HL-60 (cell line): Measurements from ENCODE around the gene FTO.

Experiments used
- DNase-seq, 2 experiments: peaks; one replicate each; pipeline ENCODE4 v3.0.0-alpha.2; 2010 to 2020; ENCODE audit warnings: low read depth in 1 of 2, low spot score in 1 of 2
- H3K27ac ChIP-seq: fragments of 250-450 bp; sonication (Bioruptor Pico); replicated peaks from 2 replicates; pipeline ENCODE4 v1.5.1; 2020; ENCODE audit warnings: mild to moderate bottlenecking, moderate library complexity
- H3K27me3 ChIP-seq: fragments of 250-450 bp; sonication (Bioruptor Pico); 2 replicates; pipeline ENCODE4 v1.5.1; 2021; ENCODE audit warnings: mild to moderate bottlenecking, moderate library complexity; ENCODE audit not compliant: insufficient read depth, poor library complexity, severe bottlenecking
- H3K4me3 ChIP-seq: replicated peaks from 2 replicates; pipeline ENCODE4 v1.5.1; 2011; ENCODE audit warnings: mild to moderate bottlenecking, control low read depth, low read length; ENCODE audit not compliant: insufficient read depth
- CTCF ChIP-seq: IDR thresholded peaks from one replicate; pipeline ENCODE4 v1.5.1; 2011; ENCODE audit warnings: low read length, control low read depth, inconsistent platforms; ENCODE audit not compliant: insufficient read depth
- GABPA ChIP-seq: IDR thresholded peaks from 2 replicates; pipeline ENCODE4 v1.6.1; 2012; ENCODE audit warnings: low read depth
- POLR2AphosphoS5 ChIP-seq: IDR thresholded peaks from 2 replicates; pipeline ENCODE4 v1.6.1; 2012; ENCODE audit warnings: low read depth
- REST ChIP-seq: IDR thresholded peaks from 2 replicates; pipeline ENCODE4 v1.6.1; 2012; ENCODE audit warnings: low read depth; ENCODE audit not compliant: insufficient replicate concordance
- SPI1 ChIP-seq: IDR thresholded peaks from 2 replicates; pipeline ENCODE4 v1.6.1; 2012; ENCODE audit warnings: low read depth, mild to moderate bottlenecking, borderline replicate concordance

FTO gene

GRCh38 chr16:53812914-53813313 lies 109.0 kb downstream of the FTO start:
- TF ChIP-seq REST (no peak), GABPA (no peak), CTCF (no peak), POLR2AphosphoS5 (no peak), SPI1 (no peak)
- Histone ChIP-seq H3K4me3 (no peak overlapping the region), H3K27me3 (no peaks in the 10 kb centered on the region), H3K27ac (no peak overlapping the region)
- no peak for DNase-seq

GRCh38 chr16:53814801-53815200 lies 110.8 kb downstream of the FTO start:
- Histone ChIP-seq H3K27ac (no peak overlapping the region), H3K4me3 (no peak overlapping the region), H3K27me3 (no peaks in the 10 kb centered on the region)
- no peak for TF ChIP-seq SPI1
- no peak for DNase-seq

- no peak for DNase-seq
- Histone ChIP-seq H3K27me3 (no peaks in the 10 kb centered on the region), H3K27ac (no peak overlapping the region), H3K4me3 (no peak overlapping the region)
- TF ChIP-seq POLR2AphosphoS5, result no peak
- no peak for TF ChIP-seq CTCF
- no peak for TF ChIP-seq REST
Observed at GRCh38 chr16:53816211-53816836, 112.4 kb downstream of the FTO start.

- H3K4me3 ChIP-seq, result no peak overlapping the region
- DNase-seq, result no peak
- no peak overlapping the region for H3K27ac ChIP-seq
Observed at GRCh38 chr16:53817117-53817755, 113.3 kb downstream of the FTO start.

More at GRCh38 chr16:53817117-53817755, 113.3 kb downstream of the FTO start:
- no peaks in the 10 kb centered on the region for H3K27me3 ChIP-seq
- TF ChIP-seq REST (no peak), POLR2AphosphoS5 (no peak), GABPA (no peak), SPI1 (no peak), CTCF (no peak)
